SJSA1 (cell line): Measurements from ENCODE around the gene DIP2A. TPM values are rescaled to one million over a fixed set of nuclear protein-coding genes. Genes with fewer than 3 reads are reported as not detected.

Experiments
- DNase-seq, 2 experiments: peaks; one replicate each; pipeline ENCODE4 v3.0.0-alpha.2; 2015 to 2020; ENCODE audit warnings: low spot score in 2 of 2, low read depth in 1 of 2
- H3K27ac ChIP-seq: fragments of 250-450 bp; sonication (Bioruptor Pico); 2 replicates; pipeline ENCODE4 v1.5.1; 2020; ENCODE audit warnings: mild to moderate bottlenecking, moderate library complexity
- H3K27me3 ChIP-seq: fragments of 250-450 bp; sonication (Bioruptor Pico); replicated peaks from 2 replicates; pipeline ENCODE4 v1.5.1; 2020; ENCODE audit warnings: mild to moderate bottlenecking, moderate library complexity
- H3K36me3 ChIP-seq: fragments of 250-450 bp; sonication (Bioruptor Pico); 2 replicates; pipeline ENCODE4 v1.5.1; 2020; ENCODE audit warnings: mild to moderate bottlenecking
- H3K4me1 ChIP-seq: fragments of 250-450 bp; sonication (Bioruptor Pico); replicated peaks from 2 replicates; pipeline ENCODE4 v1.6.1; 2021; ENCODE audit warnings: mild to moderate bottlenecking
- H3K4me3 ChIP-seq: fragments of 250-450 bp; sonication (Bioruptor Pico); 2 replicates; pipeline ENCODE4 v1.5.1; 2020; ENCODE audit warnings: mild to moderate bottlenecking
- H3K9me3 ChIP-seq: fragments of 250-450 bp; sonication (Bioruptor Pico); replicated peaks from 2 replicates; pipeline ENCODE4 v1.5.1; 2020; ENCODE audit warnings: mild to moderate bottlenecking
- total RNA-seq: library from RNA; depleted of rRNA; stranded (reverse); fragments of >200 nt; shearing (Covaris generic); gene quantifications from 2 replicates; pipeline ENCODE4 v1.2.3, GENCODE V29; 2014

DIP2A gene
- total RNA-seq, 1 experiment from 2014 or later = 19.2 TPM

- H3K9me3 ChIP-seq = no peaks in the 10 kb centered on the region
- no peaks in the 10 kb centered on the region for H3K27me3 ChIP-seq
- H3K27ac ChIP-seq = no peak overlapping the region
- no peaks in the 10 kb centered on the region for H3K4me1 ChIP-seq
- H3K36me3 ChIP-seq = peaks cover 78% of the 10 kb centered on the region
- DNase-seq = peak in 1 of 2 experiments; percentile 35
- no peak overlapping the region for H3K4me3 ChIP-seq
These were observed 98.8 kb downstream of the DIP2A start for GRCh38 chr21:46557469-46557868.

- Histone ChIP-seq H3K4me3 (no peak overlapping the region), H3K36me3 (peaks cover 80% of the 10 kb centered on the region), H3K27me3 (no peaks in the 10 kb centered on the region), H3K4me1 (no peaks in the 10 kb centered on the region), H3K27ac (no peak overlapping the region), H3K9me3 (no peaks in the 10 kb centered on the region)
- DNase-seq = peak in 1 of 2 experiments; percentile 31
These were observed 99.3 kb downstream of the DIP2A start for GRCh38 chr21:46557919-46558392.

GRCh38 chr21:46559291-46559983 lies 100.7 kb downstream of the DIP2A start:
- Histone ChIP-seq H3K27ac (no peak overlapping the region), H3K4me1 (no peaks in the 10 kb centered on the region), H3K9me3 (no peaks in the 10 kb centered on the region), H3K4me3 (no peak overlapping the region), H3K36me3 (peaks cover 77% of the 10 kb centered on the region), H3K27me3 (no peaks in the 10 kb centered on the region)
- peak in 1 of 2 experiments; percentile 31 for DNase-seq

- Histone ChIP-seq H3K4me1 (no peaks in the 10 kb centered on the region), H3K36me3 (peaks cover 77% of the 10 kb centered on the region), H3K9me3 (no peaks in the 10 kb centered on the region), H3K4me3 (no peak overlapping the region), H3K27ac (no peak overlapping the region), H3K27me3 (no peaks in the 10 kb centered on the region)
- DNase-seq = peak in 1 of 2 experiments; percentile 30
These were observed 102.1 kb downstream of the DIP2A start for GRCh38 chr21:46560568-46561444.

GRCh38 chr21:46561445-46562090 lies 102.9 kb downstream of the DIP2A start:
- H3K4me3 ChIP-seq = no peak overlapping the region
- no peaks in the 10 kb centered on the region for H3K4me1 ChIP-seq
- peaks cover 81% of the 10 kb centered on the region for H3K36me3 ChIP-seq
- no peak for DNase-seq
- H3K27me3 ChIP-seq = no peaks in the 10 kb centered on the region
- no peak overlapping the region for H3K27ac ChIP-seq
- no peaks in the 10 kb centered on the region for H3K9me3 ChIP-seq

GRCh38 chr21:46562472-46562871 lies 103.8 kb downstream of the DIP2A start:
- DNase-seq = no peak
- H3K36me3 ChIP-seq = peaks cover 82% of the 10 kb centered on the region
- no peaks in the 10 kb centered on the region for H3K27me3 ChIP-seq
- H3K4me3 ChIP-seq = no peak overlapping the region
- no peaks in the 10 kb centered on the region for H3K4me1 ChIP-seq
- no peaks in the 10 kb centered on the region for H3K9me3 ChIP-seq
- H3K27ac ChIP-seq = no peak overlapping the region

- Histone ChIP-seq H3K36me3 (peaks cover 82% of the 10 kb centered on the region), H3K27me3 (no peaks in the 10 kb centered on the region), H3K9me3 (no peaks in the 10 kb centered on the region), H3K4me3 (no peak overlapping the region), H3K4me1 (no peaks in the 10 kb centered on the region), H3K27ac (no peak overlapping the region)
- DNase-seq = no peak
These were observed 104.4 kb downstream of the DIP2A start for GRCh38 chr21:46562964-46563607.

GRCh38 chr21:46564391-46564790 lies 105.7 kb downstream of the DIP2A start:
- H3K27me3 ChIP-seq = no peaks in the 10 kb centered on the region
- no peak overlapping the region for H3K4me3 ChIP-seq
- H3K4me1 ChIP-seq = no peaks in the 10 kb centered on the region
- DNase-seq = no peak
- no peak overlapping the region for H3K27ac ChIP-seq
- peaks cover 89% of the 10 kb centered on the region for H3K36me3 ChIP-seq
- no peaks in the 10 kb centered on the region for H3K9me3 ChIP-seq

GRCh38 chr21:46567348-46567747 lies 108.7 kb downstream of the DIP2A start:
- no peak for DNase-seq
- no peaks in the 10 kb centered on the region for H3K9me3 ChIP-seq
- no peaks in the 10 kb centered on the region for H3K4me1 ChIP-seq
- no peak overlapping the region for H3K27ac ChIP-seq
- H3K27me3 ChIP-seq = no peaks in the 10 kb centered on the region
- H3K36me3 ChIP-seq = peaks cover 75% of the 10 kb centered on the region
- H3K4me3 ChIP-seq = no peak overlapping the region

- no peak overlapping the region for H3K4me3 ChIP-seq
- no peaks in the 10 kb centered on the region for H3K9me3 ChIP-seq
- no peaks in the 10 kb centered on the region for H3K4me1 ChIP-seq
- H3K36me3 ChIP-seq = peaks cover 63% of the 10 kb centered on the region
- DNase-seq = no peak
- H3K27ac ChIP-seq = no peak overlapping the region
- no peaks in the 10 kb centered on the region for H3K27me3 ChIP-seq
These were observed 109.9 kb downstream of the DIP2A start for GRCh38 chr21:46568562-46568961.

GRCh38 chr21:46569081-46569480 lies 110.4 kb downstream of the DIP2A start:
- H3K36me3 ChIP-seq = peaks cover 58% of the 10 kb centered on the region
- no peak for DNase-seq
- no peak overlapping the region for H3K4me3 ChIP-seq
- H3K27me3 ChIP-seq = no peaks in the 10 kb centered on the region
- no peak overlapping the region for H3K27ac ChIP-seq
- H3K4me1 ChIP-seq = no peaks in the 10 kb centered on the region
- no peaks in the 10 kb centered on the region for H3K9me3 ChIP-seq

- DNase-seq = no peak
- no peak overlapping the region for H3K4me3 ChIP-seq
- H3K9me3 ChIP-seq = no peaks in the 10 kb centered on the region
- H3K27me3 ChIP-seq = no peaks in the 10 kb centered on the region
- no peaks in the 10 kb centered on the region for H3K4me1 ChIP-seq
- H3K36me3 ChIP-seq = peaks cover 51% of the 10 kb centered on the region
- H3K27ac ChIP-seq = no peak overlapping the region
These were observed 111.4 kb downstream of the DIP2A start for GRCh38 chr21:46570119-46570518.

GRCh38 chr21:46570631-46571030 lies 111.9 kb downstream of the DIP2A start:
- H3K27ac ChIP-seq = no peak overlapping the region
- no peaks in the 10 kb centered on the region for H3K27me3 ChIP-seq
- peaks cover 48% of the 10 kb centered on the region for H3K36me3 ChIP-seq
- H3K9me3 ChIP-seq = no peaks in the 10 kb centered on the region
- H3K4me3 ChIP-seq = no peak overlapping the region
- no peak for DNase-seq
- H3K4me1 ChIP-seq = no peaks in the 10 kb centered on the region
